ENCODE results near the gene ZNF774. TPM values are rescaled to one million over a fixed set of nuclear protein-coding genes. Genes with fewer than 3 reads are reported as not detected.

The ZNF774 gene
- total and polyA plus RNA-seq, 2 of the 13 experiments (the other 11 are each of a cell fraction or from before 2014, with no cell fraction given), result 0.59 to 1.4 TPM

GRCh38 chr15:90367576-90367975 is 15.5 kb downstream of the ZNF774 start:
- in situ Hi-C loops (cut with HindIII; ENCODE audit: extremely low pct_ligation_motif_present, low pct_unique_long_range_greater_than_20kb) (loop anchor here (10.0 kb wide), 1 partner anchor 117 kb away; no protein-coding TSS in a partner anchor), intact Hi-C loops (cut with micrococcal nuclease; ENCODE audit: unreplicated experiment) (no loop called here)
- no peaks in the 10 kb centered on the region for H3K27me3 ChIP-seq (ENCODE audit: control insufficient read depth in 1 of 2, insufficient read depth in 2 of 2, low read length in 2 of 2)
- no peak for FAIRE-seq
- H3K4me3 ChIP-seq (replicated peaks in 1 of 3; ENCODE audit: insufficient read depth in 1 of 3, low read depth in 2 of 3, low read length in 3 of 3), result no peak overlapping the region
- ChIA-PET CTCF (ENCODE audit: low intra/inter-chr PET ratio, low total read pairs) (no interaction called here), POLR2A (interaction anchor here (0.9 kb wide), 1 partner anchor 20 kb away, joined by 3 read pairs; the partner anchor contains the start of gene IQGAP1)
- BruUV-seq (replicated peaks), result no TSS peak
- no peaks in the 10 kb centered on the region for H3K9me3 ChIP-seq (ENCODE audit: low read length)
- no peaks in the 10 kb centered on the region for H4K20me1 ChIP-seq (ENCODE audit: insufficient read depth, low read length)
- no peak overlapping the region for H3K27ac ChIP-seq (ENCODE audit: extremely low read length, insufficient read depth, low read length)
- no peaks in the 10 kb centered on the region for H3K36me3 ChIP-seq (replicated peaks in 1 of 2; ENCODE audit: control insufficient read depth in 1 of 2, insufficient read depth in 2 of 2, low read length in 2 of 2)
- H3K9ac ChIP-seq (ENCODE audit: insufficient read depth, low read depth, low read length), result no peak overlapping the region
- no peaks in the 10 kb centered on the region for H3K4me1 ChIP-seq (ENCODE audit: insufficient read depth, low read length)
- DNase-seq (ENCODE audit: low spot score), result no peak
- no peak for ATAC-seq
- H3K4me2 ChIP-seq (ENCODE audit: low read depth, low read length), result no peak overlapping the region
- 19% methylated on average over 3 of the region's 3 CpGs for WGBS (ENCODE audit: low lambda C conversion rate)
- no peak overlapping the region for H2AFZ ChIP-seq (ENCODE audit: low read length)
- TF ChIP-seq ZNF225 (CRISPR knock-in tag; IDR thresholded peaks at IDR 0.05) (no peak), TOE1 (CRISPR knock-in tag; IDR thresholded peaks at IDR 0.05) (no peak), KAT7 (CRISPR knock-in tag; IDR thresholded peaks at IDR 0.05; ENCODE audit: borderline replicate concordance) (no peak), MIER3 (CRISPR knock-in tag; IDR thresholded peaks at IDR 0.05; ENCODE audit: borderline replicate concordance) (no peak), PHF5A (CRISPR knock-in tag; IDR thresholded peaks at IDR 0.05; ENCODE audit: low read depth, unreplicated experiment) (no peak), HMG20B (CRISPR knock-in tag; conservative IDR thresholded peaks at IDR 0.05) (no peak), KDM5A (IDR thresholded peaks at IDR 0.05; ENCODE audit: borderline replicate concordance, low read length) (no peak), ELF1 (CRISPR knock-in tag; IDR thresholded peaks at IDR 0.05) (no peak)
- TF ChIP-seq, protein P1, sequence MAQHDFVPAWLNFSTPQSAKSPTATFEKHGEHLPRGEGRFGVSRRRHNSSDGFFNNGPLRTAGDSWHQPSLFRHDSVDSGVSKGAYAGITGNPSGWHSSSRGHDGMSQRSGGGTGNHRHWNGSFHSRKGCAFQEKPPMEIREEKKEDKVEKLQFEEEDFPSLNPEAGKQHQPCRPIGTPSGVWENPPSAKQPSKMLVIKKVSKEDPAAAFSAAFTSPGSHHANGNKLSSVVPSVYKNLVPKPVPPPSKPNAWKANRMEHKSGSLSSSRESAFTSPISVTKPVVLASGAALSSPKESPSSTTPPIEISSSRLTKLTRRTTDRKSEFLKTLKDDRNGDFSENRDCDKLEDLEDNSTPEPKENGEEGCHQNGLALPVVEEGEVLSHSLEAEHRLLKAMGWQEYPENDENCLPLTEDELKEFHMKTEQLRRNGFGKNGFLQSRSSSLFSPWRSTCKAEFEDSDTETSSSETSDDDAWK (CRISPR knock-in tag; IDR thresholded peaks at IDR 0.05), result no peak
- H3K79me2 ChIP-seq (ENCODE audit: insufficient read depth, low read length), result no peaks in the 10 kb centered on the region
